Muscle layer of colon (tissue), 2 donors: ENCODE data around the gene MCF2L.
"Not testable (repeated sequence)": the region's sequence is repeated elsewhere in the genome, so short reads cannot be mapped to it uniquely, and the experiment has no call there.

Source experiments
- H3K27ac ChIP-seq: one replicate; pipeline ENCODE4 v1.7.0; 2013; ENCODE audit warnings: low read depth, mild to moderate bottlenecking, low read length, moderate library complexity
- H3K27me3 ChIP-seq, 2 donors: one replicate each; pipeline ENCODE4 v1.7.0; 2013; ENCODE audit warnings: low read length in 2 of 2, mild to moderate bottlenecking in 2 of 2; ENCODE audit not compliant: insufficient read depth in 2 of 2, control insufficient read depth in 1 of 2
- H3K36me3 ChIP-seq: one replicate; pipeline ENCODE4 v1.7.0; 2013; ENCODE audit warnings: mild to moderate bottlenecking, low read length; ENCODE audit not compliant: insufficient read depth
- H3K4me1 ChIP-seq: one replicate; pipeline ENCODE4 v1.7.0; 2013; ENCODE audit warnings: mild to moderate bottlenecking, low read length; ENCODE audit not compliant: insufficient read depth
- H3K4me3 ChIP-seq, 2 donors: one replicate each; pipeline ENCODE4 v1.7.0; 2013; ENCODE audit warnings: low read length in 2 of 2, low read depth in 1 of 2, mild to moderate bottlenecking in 1 of 2, moderate library complexity in 1 of 2
- H3K9ac ChIP-seq: one replicate; pipeline ENCODE4 v1.7.0; 2013; ENCODE audit warnings: low read length
- H3K9me3 ChIP-seq: one replicate; pipeline ENCODE4 v1.7.0; 2013; ENCODE audit warnings: mild to moderate bottlenecking, low read length
- donor health status: abdominal sarcoma.
- donor health status: Adenocarcinoma of cecum.

The MCF2L gene

GRCh38 chr13:113023694-113024430 lies 54.8 kb downstream of the MCF2L start:
- Histone ChIP-seq H3K9ac (no peak overlapping the region), H3K36me3 (no peaks in the 10 kb centered on the region), H3K9me3 (no peaks in the 10 kb centered on the region), H3K4me1 (no peaks in the 10 kb centered on the region), H3K27ac (no peak overlapping the region), H3K27me3 (peaks cover 0 to 8% of the 10 kb centered on the region in 2 donors), H3K4me3 (no peak overlapping the region)

GRCh38 chr13:113024466-113024865 lies 55.5 kb downstream of the MCF2L start:
- peaks cover 0 to 8% of the 10 kb centered on the region in 2 donors for H3K27me3 ChIP-seq
- no peaks in the 10 kb centered on the region for H3K36me3 ChIP-seq
- H3K4me1 ChIP-seq = no peaks in the 10 kb centered on the region
- no peak overlapping the region for H3K9ac ChIP-seq
- H3K9me3 ChIP-seq = no peaks in the 10 kb centered on the region
- no peak overlapping the region for H3K4me3 ChIP-seq
- no peak overlapping the region for H3K27ac ChIP-seq

GRCh38 chr13:113026391-113026910 lies 57.4 kb downstream of the MCF2L start:
- Histone ChIP-seq H3K4me3 (no peak overlapping the region), H3K36me3 (no peaks in the 10 kb centered on the region), H3K27ac (no peak overlapping the region), H3K9me3 (no peaks in the 10 kb centered on the region), H3K27me3 (peaks cover 0 to 8% of the 10 kb centered on the region in 2 donors), H3K4me1 (no peaks in the 10 kb centered on the region), H3K9ac (no peak overlapping the region)

GRCh38 chr13:113027095-113027494 lies 58.1 kb downstream of the MCF2L start:
- H3K4me3 ChIP-seq = no peak overlapping the region
- no peaks in the 10 kb centered on the region for H3K4me1 ChIP-seq
- H3K27me3 ChIP-seq = peaks cover 0 to 8% of the 10 kb centered on the region in 2 donors
- no peaks in the 10 kb centered on the region for H3K9me3 ChIP-seq
- H3K36me3 ChIP-seq = no peaks in the 10 kb centered on the region
- no peak overlapping the region for H3K9ac ChIP-seq
- no peak overlapping the region for H3K27ac ChIP-seq

- H3K27me3 ChIP-seq = peaks cover 0 to 7% of the 10 kb centered on the region in 2 donors
- H3K36me3 ChIP-seq = no peaks in the 10 kb centered on the region
- no peak overlapping the region for H3K27ac ChIP-seq
- H3K4me3 ChIP-seq = no peak overlapping the region
- H3K9me3 ChIP-seq = no peaks in the 10 kb centered on the region
- H3K9ac ChIP-seq = no peak overlapping the region
- no peaks in the 10 kb centered on the region for H3K4me1 ChIP-seq
Measured at GRCh38 chr13:113027566-113027965, 58.6 kb downstream of the MCF2L start.

- Histone ChIP-seq H3K9me3 (no peaks in the 10 kb centered on the region), H3K36me3 (no peaks in the 10 kb centered on the region), H3K27me3 (peaks cover 0 to 4% of the 10 kb centered on the region in 2 donors), H3K4me3 (no peak overlapping the region), H3K27ac (no peak overlapping the region), H3K4me1 (no peaks in the 10 kb centered on the region), H3K9ac (no peak overlapping the region)
Measured at GRCh38 chr13:113028336-113029060, 59.5 kb downstream of the MCF2L start.

- Histone ChIP-seq H3K4me1 (no peaks in the 10 kb centered on the region), H3K9ac (no peak overlapping the region), H3K27me3 (no peaks in the 10 kb centered on the region), H3K4me3 (no peak overlapping the region), H3K27ac (no peak overlapping the region), H3K9me3 (no peaks in the 10 kb centered on the region), H3K36me3 (no peaks in the 10 kb centered on the region)
Measured at GRCh38 chr13:113029061-113029445, 60.0 kb downstream of the MCF2L start.

- no peak overlapping the region for H3K4me3 ChIP-seq
- no peak overlapping the region for H3K27ac ChIP-seq
- no peaks in the 10 kb centered on the region for H3K9me3 ChIP-seq
- H3K27me3 ChIP-seq = no peaks in the 10 kb centered on the region
- no peak overlapping the region for H3K9ac ChIP-seq
- no peaks in the 10 kb centered on the region for H3K36me3 ChIP-seq
- no peaks in the 10 kb centered on the region for H3K4me1 ChIP-seq
Measured at GRCh38 chr13:113029487-113030258, 60.7 kb downstream of the MCF2L start.

GRCh38 chr13:113030259-113030640 lies 61.2 kb downstream of the MCF2L start:
- not testable (repeated sequence) for H3K4me1 ChIP-seq, H3K9me3 ChIP-seq, H3K36me3 ChIP-seq, H3K4me3 ChIP-seq, H3K9ac ChIP-seq, H3K27me3 ChIP-seq, H3K27ac ChIP-seq

GRCh38 chr13:113031465-113031864 lies 62.5 kb downstream of the MCF2L start:
- H3K4me3 ChIP-seq = no peak overlapping the region
- no peaks in the 10 kb centered on the region for H3K9me3 ChIP-seq
- H3K36me3 ChIP-seq = no peaks in the 10 kb centered on the region
- H3K27ac ChIP-seq = no peak overlapping the region
- H3K27me3 ChIP-seq = no peaks in the 10 kb centered on the region
- no peaks in the 10 kb centered on the region for H3K4me1 ChIP-seq
- H3K9ac ChIP-seq = no peak overlapping the region

GRCh38 chr13:113032291-113032690 lies 63.3 kb downstream of the MCF2L start:
- H3K36me3 ChIP-seq = no peaks in the 10 kb centered on the region
- H3K4me3 ChIP-seq = no peak overlapping the region
- no peak overlapping the region for H3K27ac ChIP-seq
- H3K9ac ChIP-seq = no peak overlapping the region
- H3K9me3 ChIP-seq = no peaks in the 10 kb centered on the region
- H3K4me1 ChIP-seq = no peaks in the 10 kb centered on the region
- H3K27me3 ChIP-seq = no peaks in the 10 kb centered on the region
